GM12878 (cell line): ENCODE data around the gene ZCCHC4.

Experiments used
- CEBPB ChIP-seq, 2 experiments: fragments of 150-350 bp in 1 of 2; IDR thresholded peaks; 2 replicates each; pipeline ENCODE4 v1.6.1; 2012 to 2014; ENCODE audit warnings: low read depth in 2 of 2, low read length in 2 of 2, borderline replicate concordance in 1 of 2, inconsistent platforms in 1 of 2
- CREB1 ChIP-seq: IDR thresholded peaks from 2 replicates; pipeline ENCODE4 v1.6.1; 2012; ENCODE audit warnings: low read depth, mild to moderate bottlenecking, inconsistent platforms
- CTCF ChIP-seq, 3 experiments: IDR thresholded peaks in 2 of 3; conservative IDR thresholded peaks in 1 of 3; 2 replicates each; pipeline ENCODE4 v1.5.1; 2011; ENCODE audit warnings: low read depth in 3 of 3, low read length in 3 of 3, mild to moderate bottlenecking in 3 of 3, control low read depth in 2 of 3, moderate library complexity in 2 of 3, inconsistent platforms in 1 of 3, mixed read lengths in 1 of 3; ENCODE audit not compliant: control insufficient read depth in 2 of 3, insufficient read depth in 1 of 3; ENCODE audit errors: extremely low read depth in 1 of 3
- ELK1 ChIP-seq: IDR thresholded peaks from 2 replicates; pipeline ENCODE4 v1.6.1; 2012; ENCODE audit warnings: low read depth, low read length, improper control_type of control experiment
- EZH2 ChIP-seq: IDR thresholded peaks from 2 replicates; pipeline ENCODE4 v1.6.1; 2012; ENCODE audit warnings: low read depth, mild to moderate bottlenecking, control low read depth, inconsistent platforms, low read length, borderline replicate concordance; ENCODE audit not compliant: control insufficient read depth
- IKZF1 ChIP-seq: fragments of 450-650 bp; conservative IDR thresholded peaks from 2 replicates; pipeline ENCODE4 v1.6.1; 2017; ENCODE audit warnings: antibody characterized with exemption, mild to moderate bottlenecking
- MXI1 ChIP-seq: fragments of 150-350 bp; IDR thresholded peaks from 2 replicates; pipeline ENCODE4 v1.6.1; 2011; ENCODE audit warnings: low read depth, mild to moderate bottlenecking, inconsistent platforms, low read length, improper control_type of control experiment
- YY1 ChIP-seq: IDR thresholded peaks from 2 replicates; pipeline ENCODE4 v1.6.1; 2011; ENCODE audit warnings: low read depth, mild to moderate bottlenecking, low read length
- ZBTB33 ChIP-seq: fragments of 450-650 bp; IDR thresholded peaks from 2 replicates; pipeline ENCODE4 v1.6.1; 2017; ENCODE audit warnings: mild to moderate bottlenecking
- ZBTB4 ChIP-seq: fragments of 450-650 bp; formaldehyde crosslinking; IDR thresholded peaks from 2 replicates; pipeline ENCODE4 v1.4.0; 2022; ENCODE audit warnings: mild to moderate bottlenecking, moderate library complexity
- ZBTB40 ChIP-seq: fragments of 450-650 bp; IDR thresholded peaks from 2 replicates; pipeline ENCODE4 v1.6.1; 2016; ENCODE audit warnings: mild to moderate bottlenecking, moderate library complexity, borderline replicate concordance

GRCh38 chr4:25356068-25356467 lies 43.5 kb downstream of the ZCCHC4 start:
- TF ChIP-seq CTCF (IDR thresholded peaks at IDR 0.05 in 2 of 3, conservative IDR thresholded peaks at IDR 0.05 in 1 of 3; ENCODE audit: control insufficient read depth in 2 of 3, extremely low read depth in 1 of 3, insufficient read depth in 1 of 3, low read depth in 3 of 3, low read length in 3 of 3): no peak
- TF ChIP-seq ZBTB33: no peak
- TF ChIP-seq ELK1: no peak
- TF ChIP-seq CREB1: no peak
- TF ChIP-seq ZBTB4 (CRISPR knock-in tag): no peak
- TF ChIP-seq ZBTB40: no peak
- no peak for TF ChIP-seq CEBPB (IDR thresholded peaks at IDR 0.05; ENCODE audit: borderline replicate concordance in 1 of 2, low read depth in 2 of 2, low read length in 2 of 2)
- TF ChIP-seq IKZF1: no peak
- no peak for TF ChIP-seq EZH2
- TF ChIP-seq MXI1: no peak
- no peak for TF ChIP-seq YY1
